GM12864 (cell line): ENCODE data around the gene NIN.
"Not testable (repeated sequence)": the region's sequence is repeated elsewhere in the genome, so short reads cannot be mapped to it uniquely, and the experiment has no call there.

Experiments
- DNase-seq: peaks from one replicate; pipeline ENCODE4 v3.0.0-alpha.2; 2011; ENCODE audit warnings: low read depth
- H3K4me3 ChIP-seq: 2 replicates; pipeline ENCODE4 v1.5.1; 2011; ENCODE audit warnings: mild to moderate bottlenecking, low read depth, low read length, control low read depth
- TF ChIP-seq, protein P1 (sequence below): IDR thresholded peaks from 2 replicates; pipeline ENCODE4 v1.5.1; 2011; ENCODE audit warnings: low read depth, mild to moderate bottlenecking, moderate library complexity, low read length, control low read depth, inconsistent platforms; ENCODE audit errors: missing control alignments

Gene NIN

GRCh38 chr14:50823762-50824636 lies 7.0 kb downstream of the NIN start:
- TF ChIP-seq, protein P1, sequence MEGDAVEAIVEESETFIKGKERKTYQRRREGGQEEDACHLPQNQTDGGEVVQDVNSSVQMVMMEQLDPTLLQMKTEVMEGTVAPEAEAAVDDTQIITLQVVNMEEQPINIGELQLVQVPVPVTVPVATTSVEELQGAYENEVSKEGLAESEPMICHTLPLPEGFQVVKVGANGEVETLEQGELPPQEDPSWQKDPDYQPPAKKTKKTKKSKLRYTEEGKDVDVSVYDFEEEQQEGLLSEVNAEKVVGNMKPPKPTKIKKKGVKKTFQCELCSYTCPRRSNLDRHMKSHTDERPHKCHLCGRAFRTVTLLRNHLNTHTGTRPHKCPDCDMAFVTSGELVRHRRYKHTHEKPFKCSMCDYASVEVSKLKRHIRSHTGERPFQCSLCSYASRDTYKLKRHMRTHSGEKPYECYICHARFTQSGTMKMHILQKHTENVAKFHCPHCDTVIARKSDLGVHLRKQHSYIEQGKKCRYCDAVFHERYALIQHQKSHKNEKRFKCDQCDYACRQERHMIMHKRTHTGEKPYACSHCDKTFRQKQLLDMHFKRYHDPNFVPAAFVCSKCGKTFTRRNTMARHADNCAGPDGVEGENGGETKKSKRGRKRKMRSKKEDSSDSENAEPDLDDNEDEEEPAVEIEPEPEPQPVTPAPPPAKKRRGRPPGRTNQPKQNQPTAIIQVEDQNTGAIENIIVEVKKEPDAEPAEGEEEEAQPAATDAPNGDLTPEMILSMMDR = no peak
- peak overlapping the region; percentile 41 for H3K4me3 ChIP-seq
- DNase-seq = no peak

- TF ChIP-seq, protein P1 = no peak
- H3K4me3 ChIP-seq = peak overlapping the region; percentile 41
- no peak for DNase-seq
These were observed 7.8 kb downstream of the NIN start for GRCh38 chr14:50823051-50823761.

- no peak for DNase-seq
- TF ChIP-seq, protein P1 = no peak
- peak overlapping the region; percentile 41; the same call in 1 of the 2 replicates for H3K4me3 ChIP-seq
These were observed 8.4 kb downstream of the NIN start for GRCh38 chr14:50822501-50823042.

DNA sequence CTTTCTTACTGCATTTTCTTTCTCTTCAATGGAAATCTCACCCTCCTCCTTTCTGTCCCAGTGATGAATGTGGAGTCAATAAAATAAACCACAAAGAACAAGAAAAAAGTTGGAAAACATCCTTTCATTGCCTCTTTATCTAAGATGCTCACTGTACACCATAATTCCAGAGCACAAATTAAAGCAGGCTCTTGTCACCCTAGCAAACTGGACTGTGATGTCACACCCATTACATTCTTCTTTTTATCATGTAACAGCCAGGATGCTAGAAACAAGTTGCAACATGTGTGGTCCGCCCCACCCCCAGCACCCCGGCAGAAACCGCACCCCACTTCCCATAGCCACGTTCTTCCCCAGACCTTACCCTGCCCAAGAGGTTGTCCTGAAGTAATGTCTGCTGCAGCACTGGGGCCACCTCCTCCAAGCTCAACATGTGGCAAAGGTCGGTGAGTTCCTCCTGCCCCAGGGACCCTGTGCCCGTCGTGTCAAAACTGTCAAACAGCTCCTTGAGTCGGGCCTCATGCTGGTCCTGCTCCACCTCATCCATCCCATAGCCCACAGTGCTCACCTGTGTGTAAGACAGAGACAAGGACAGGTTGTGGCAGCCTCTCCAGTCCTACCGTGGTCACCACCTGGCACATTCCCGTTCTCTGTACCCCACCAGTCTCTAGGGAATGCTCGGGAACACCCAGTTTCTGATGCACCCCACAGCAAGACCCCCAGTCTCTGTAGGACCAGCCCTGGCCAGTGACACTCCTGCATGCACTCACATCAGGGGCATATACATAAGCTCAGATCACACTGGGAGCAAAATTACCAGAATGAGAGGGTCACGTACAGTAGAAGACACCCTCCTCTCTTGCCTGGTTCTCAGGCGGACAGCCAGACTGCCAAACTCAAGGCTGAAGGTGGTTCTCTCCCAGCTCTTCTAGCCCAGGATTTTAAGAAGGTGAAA lies 9.2 kb downstream of the NIN start:
- TF ChIP-seq, protein P1 = no peak
- H3K4me3 ChIP-seq = peak overlapping the region; percentile 41
- no peak for DNase-seq

- peak overlapping the region; percentile 19; the same call in 1 of the 2 replicates for H3K4me3 ChIP-seq
- no peak for DNase-seq
- TF ChIP-seq, protein P1 = no peak
These were observed 10.0 kb downstream of the NIN start for GRCh38 chr14:50820786-50821509.

GRCh38 chr14:50819303-50819702 lies 11.7 kb downstream of the NIN start:
- DNase-seq, H3K4me3 ChIP-seq: not testable (repeated sequence)
